Calu3 (cell line): ENCODE results near the gene SFSWAP. TPM values are rescaled to one million over a fixed set of nuclear protein-coding genes. Genes with fewer than 3 reads are reported as not detected.

Experiments used
- BruUV-seq: library from RNA; stranded (reverse); fragments of 400-500 nt; replicated peaks from 2 replicates; lab custom pipeline; 2021; lab: Mats Ljungman, UMichigan
- CTCF ChIA-PET: fragments of 300-600 bp; sonication (Branson Sonifier 250); formaldehyde crosslinking; loops from one replicate; lab custom pipeline; 2022; ENCODE audit warnings: antibody characterized with exemption; lab: Charles Lee
- DNase-seq: peaks from one replicate; pipeline ENCODE4 v3.0.0; 2022
- H3K27ac Mint-ChIP-seq: one replicate; pipeline ENCODE4 v1.8.0; 2022; ENCODE audit warnings: mixed read lengths; ENCODE audit not compliant: unreplicated experiment
- H3K27me3 Mint-ChIP-seq: one replicate; pipeline ENCODE4 v1.8.0; 2022; ENCODE audit warnings: mixed read lengths; ENCODE audit not compliant: unreplicated experiment
- H3K36me3 Mint-ChIP-seq: one replicate; pipeline ENCODE4 v1.8.0; 2022; ENCODE audit warnings: mild to moderate bottlenecking, moderate library complexity, mixed read lengths; ENCODE audit not compliant: insufficient read depth, unreplicated experiment
- H3K4me1 Mint-ChIP-seq: one replicate; pipeline ENCODE4 v1.8.0; 2022; ENCODE audit warnings: mild to moderate bottlenecking, low read depth, mixed read lengths; ENCODE audit not compliant: unreplicated experiment
- H3K4me3 Mint-ChIP-seq: one replicate; pipeline ENCODE4 v1.8.0; 2022; ENCODE audit warnings: mild to moderate bottlenecking, low read depth, moderate library complexity, mixed read lengths; ENCODE audit not compliant: unreplicated experiment
- H3K9me3 Mint-ChIP-seq: one replicate; pipeline ENCODE4 v1.8.0; 2022; ENCODE audit warnings: low read depth, mixed read lengths; ENCODE audit not compliant: unreplicated experiment
- CTCF ChIP-seq: fragments of 200-600 bp; IDR thresholded peaks from one replicate; pipeline ENCODE4 v1.8.0; 2022; ENCODE audit warnings: antibody characterized with exemption; ENCODE audit not compliant: unreplicated experiment
- intact Hi-C: fragments of 100-400 bp; cut with micrococcal nuclease; formaldehyde crosslinking; loops from one replicate; pipeline ENCODE4 v1.10.0; 2022; ENCODE audit not compliant: unreplicated experiment
- total RNA-seq: library from RNA; stranded (reverse); gene quantifications from 2 replicates; pipeline ENCODE4 v1.2.3, GENCODE V29; 2022

Gene SFSWAP
- total RNA-seq, 1 experiment from 2014 or later: 68.4 TPM

GRCh38 chr12:131801254-131801866 is 90.5 kb downstream of the SFSWAP start:
- no peak for TF ChIP-seq CTCF
- Mint-ChIP-seq H3K27ac (no peak overlapping the region), H3K9me3 (no peaks in the 10 kb centered on the region), H3K36me3 (peaks cover 41% of the 10 kb centered on the region), H3K27me3 (no peaks in the 10 kb centered on the region), H3K4me1 (no peaks in the 10 kb centered on the region), H3K4me3 (no peak overlapping the region)
- BruUV-seq: no TSS peak
- intact Hi-C loops: no loop called here
- DNase-seq: no peak
- CTCF ChIA-PET: no interaction called here

GRCh38 chr12:131803961-131804521 is 93.2 kb downstream of the SFSWAP start:
- no peaks in the 10 kb centered on the region for H3K27me3 Mint-ChIP-seq
- H3K4me1 Mint-ChIP-seq: no peaks in the 10 kb centered on the region
- no peak overlapping the region for H3K27ac Mint-ChIP-seq
- no peak for DNase-seq
- no peak for TF ChIP-seq CTCF
- H3K36me3 Mint-ChIP-seq: peaks cover 29% of the 10 kb centered on the region
- H3K4me3 Mint-ChIP-seq: no peak overlapping the region
- BruUV-seq: no TSS peak
- CTCF ChIA-PET: no interaction called here
- H3K9me3 Mint-ChIP-seq: no peaks in the 10 kb centered on the region
- intact Hi-C loops: no loop called here

GRCh38 chr12:131805421-131805820 is 94.5 kb downstream of the SFSWAP start:
- intact Hi-C loops: no loop called here
- peaks cover 19% of the 10 kb centered on the region for H3K36me3 Mint-ChIP-seq
- no peaks in the 10 kb centered on the region for H3K4me1 Mint-ChIP-seq
- no peak overlapping the region for H3K27ac Mint-ChIP-seq
- no peak overlapping the region for H3K4me3 Mint-ChIP-seq
- CTCF ChIA-PET: no interaction called here
- no peak for TF ChIP-seq CTCF
- no TSS peak for BruUV-seq
- no peaks in the 10 kb centered on the region for H3K27me3 Mint-ChIP-seq
- no peaks in the 10 kb centered on the region for H3K9me3 Mint-ChIP-seq
- no peak for DNase-seq

- no peaks in the 10 kb centered on the region for H3K9me3 Mint-ChIP-seq
- intact Hi-C loops: no loop called here
- H3K4me3 Mint-ChIP-seq: no peak overlapping the region
- DNase-seq: no peak
- no peaks in the 10 kb centered on the region for H3K4me1 Mint-ChIP-seq
- no peaks in the 10 kb centered on the region for H3K27me3 Mint-ChIP-seq
- CTCF ChIA-PET: no interaction called here
- H3K27ac Mint-ChIP-seq: no peak overlapping the region
- no TSS peak for BruUV-seq
- no peak for TF ChIP-seq CTCF
- H3K36me3 Mint-ChIP-seq: peaks cover 9% of the 10 kb centered on the region
Measured at GRCh38 chr12:131806674-131807073, 95.8 kb downstream of the SFSWAP start.
